Glutamatergic neuron (in vitro differentiated cells): Measurements from ENCODE around the gene PROSER2. TPM values are rescaled to one million over a fixed set of nuclear protein-coding genes. Genes with fewer than 3 reads are reported as not detected.

Source experiments
- DNase-seq: peaks from one replicate; pipeline ENCODE4 v3.0.0; 2022
- H3K27ac Mint-ChIP-seq: one replicate; pipeline ENCODE4 v1.8.0; 2020; ENCODE audit warnings: mild to moderate bottlenecking, mixed read lengths, inconsistent platforms; ENCODE audit not compliant: unreplicated experiment
- H3K27me3 Mint-ChIP-seq: one replicate; pipeline ENCODE4 v1.8.0; 2020; ENCODE audit warnings: mild to moderate bottlenecking, moderate library complexity, mixed read lengths, inconsistent platforms; ENCODE audit not compliant: unreplicated experiment
- H3K36me3 Mint-ChIP-seq: one replicate; pipeline ENCODE4 v1.8.0; 2020; ENCODE audit warnings: mild to moderate bottlenecking, mixed read lengths, inconsistent platforms; ENCODE audit not compliant: unreplicated experiment
- H3K4me1 Mint-ChIP-seq: one replicate; pipeline ENCODE4 v1.8.0; 2020; ENCODE audit warnings: mild to moderate bottlenecking, low read depth, mixed read lengths, inconsistent platforms; ENCODE audit not compliant: unreplicated experiment
- H3K4me3 Mint-ChIP-seq: one replicate; pipeline ENCODE4 v1.8.0; 2020; ENCODE audit warnings: mild to moderate bottlenecking, mixed read lengths, inconsistent platforms; ENCODE audit not compliant: unreplicated experiment
- H3K9me3 Mint-ChIP-seq: one replicate; pipeline ENCODE4 v1.8.0; 2020; ENCODE audit warnings: mild to moderate bottlenecking, moderate library complexity, mixed read lengths, inconsistent platforms; ENCODE audit not compliant: unreplicated experiment
- CTCF ChIP-seq: fragments of 200-600 bp; sonication (generic); IDR thresholded peaks from one replicate; pipeline ENCODE4 v1.5.0; 2021; ENCODE audit not compliant: partially characterized antibody, unreplicated experiment
- long read RNA-seq: library from polyadenylated mRNA; unstranded; transcript quantifications from one replicate; pipeline ENCODE4 v2.0.0, GENCODE V29; 2020; ENCODE audit not compliant: unreplicated experiment
- total RNA-seq: library from RNA; stranded (reverse); fragmentation: NEBNext Ultra II Directional; extraction: Animal tissue kit (Norgen Biotek cat#: 25700); gene quantifications from one replicate; pipeline ENCODE4 v1.2.1, GENCODE V29; 2021; ENCODE audit not compliant: unreplicated experiment

The PROSER2 gene
- total RNA-seq: not detected
- long read RNA-seq: 0 reads

GRCh38 chr10:11823122-11823988 lies at the start of gene PROSER2:
Gene PROSER2, plus strand, starts transcription at chr10:11823356. Its CDS starts 28,722 bp downstream, at chr10:11852078.
- Mint-ChIP-seq H3K27me3 (peaks cover 2% of the 10 kb centered on the region), H3K27ac (no peak within 1 kb of the TSS), H3K36me3 (peaks cover 13% of the 10 kb centered on the region), H3K4me1 (no peaks in the 10 kb centered on the region), H3K4me3 (peak within 1 kb of the TSS; percentile 85), H3K9me3 (peaks cover 3% of the 10 kb centered on the region)
- DNase-seq: peak; percentile 46
- TF ChIP-seq CTCF: no peak

GRCh38 chr10:11773761-11774441 lies 49.3 kb upstream of the PROSER2 start:
- H3K27me3 Mint-ChIP-seq: peaks cover 6% of the 10 kb centered on the region
- H3K36me3 Mint-ChIP-seq: peaks cover 4% of the 10 kb centered on the region
- TF ChIP-seq CTCF: no peak
- no peaks in the 10 kb centered on the region for H3K4me1 Mint-ChIP-seq
- H3K4me3 Mint-ChIP-seq: no peak overlapping the region
- peaks cover 2% of the 10 kb centered on the region for H3K9me3 Mint-ChIP-seq
- no peak for DNase-seq
- no peak overlapping the region for H3K27ac Mint-ChIP-seq

GRCh38 chr10:11775412-11775811 lies 47.7 kb upstream of the PROSER2 start:
- peaks cover 3% of the 10 kb centered on the region for H3K9me3 Mint-ChIP-seq
- no peak overlapping the region for H3K4me3 Mint-ChIP-seq
- TF ChIP-seq CTCF: no peak
- H3K27me3 Mint-ChIP-seq: peaks cover 6% of the 10 kb centered on the region
- no peaks in the 10 kb centered on the region for H3K4me1 Mint-ChIP-seq
- no peak for DNase-seq
- H3K36me3 Mint-ChIP-seq: peaks cover 9% of the 10 kb centered on the region
- H3K27ac Mint-ChIP-seq: no peak overlapping the region

- Mint-ChIP-seq H3K36me3 (peaks cover 9% of the 10 kb centered on the region), H3K4me3 (no peak overlapping the region), H3K9me3 (peaks cover 3% of the 10 kb centered on the region), H3K27ac (no peak overlapping the region), H3K4me1 (no peaks in the 10 kb centered on the region), H3K27me3 (peaks cover 6% of the 10 kb centered on the region)
- DNase-seq: no peak
- no peak for TF ChIP-seq CTCF
Measured at GRCh38 chr10:11776080-11776479, 47.1 kb upstream of the PROSER2 start.

- Mint-ChIP-seq H3K27ac (no peak overlapping the region), H3K36me3 (peaks cover 9% of the 10 kb centered on the region), H3K4me3 (no peak overlapping the region), H3K27me3 (peaks cover 2% of the 10 kb centered on the region), H3K9me3 (peaks cover 3% of the 10 kb centered on the region), H3K4me1 (no peaks in the 10 kb centered on the region)
- no peak for DNase-seq
- TF ChIP-seq CTCF: no peak
Measured at GRCh38 chr10:11781114-11781513, 42.0 kb upstream of the PROSER2 start.
